GM12878 (cell line): ENCODE measurements around the gene TLCD3B.
A peak's percentile ranks its signal among the peaks of the same experiment; 100 is the strongest.

Experiments used
- BRCA1 ChIP-seq: IDR thresholded peaks from 2 replicates; pipeline ENCODE4 v1.6.1; 2011; ENCODE audit warnings: low read depth, low read length, improper control_type of control experiment
- CEBPB ChIP-seq, 2 experiments: fragments of 150-350 bp in 1 of 2; IDR thresholded peaks; 2 replicates each; pipeline ENCODE4 v1.6.1; 2012 to 2014; ENCODE audit warnings: low read depth in 2 of 2, low read length in 2 of 2, borderline replicate concordance in 1 of 2, inconsistent platforms in 1 of 2
- CTCF ChIP-seq, 3 experiments: IDR thresholded peaks in 2 of 3; conservative IDR thresholded peaks in 1 of 3; 2 replicates each; pipeline ENCODE4 v1.5.1; 2011; ENCODE audit warnings: low read depth in 3 of 3, low read length in 3 of 3, mild to moderate bottlenecking in 3 of 3, control low read depth in 2 of 3, moderate library complexity in 2 of 3, inconsistent platforms in 1 of 3, mixed read lengths in 1 of 3; ENCODE audit not compliant: control insufficient read depth in 2 of 3, insufficient read depth in 1 of 3; ENCODE audit errors: extremely low read depth in 1 of 3
- EZH2 ChIP-seq: IDR thresholded peaks from 2 replicates; pipeline ENCODE4 v1.6.1; 2012; ENCODE audit warnings: low read depth, mild to moderate bottlenecking, control low read depth, inconsistent platforms, low read length, borderline replicate concordance; ENCODE audit not compliant: control insufficient read depth
- GABPA ChIP-seq: IDR thresholded peaks from 2 replicates; pipeline ENCODE4 v1.6.1; 2014; ENCODE audit warnings: antibody characterized with exemption, low read depth, mild to moderate bottlenecking, inconsistent platforms
- KLF5 ChIP-seq: fragments of 450-650 bp; IDR thresholded peaks from 2 replicates; pipeline ENCODE4 v1.6.1; 2014; ENCODE audit warnings: mild to moderate bottlenecking; ENCODE audit not compliant: partially characterized antibody
- PML ChIP-seq: IDR thresholded peaks from 2 replicates; pipeline ENCODE4 v1.6.1; 2012; ENCODE audit warnings: low read length, inconsistent platforms
- POLR2A ChIP-seq: IDR thresholded peaks from 2 replicates; pipeline ENCODE4 v1.6.1; 2011; ENCODE audit warnings: low read depth, mild to moderate bottlenecking, low read length
- RB1 ChIP-seq: fragments of 450-650 bp; formaldehyde crosslinking; IDR thresholded peaks from 2 replicates; pipeline ENCODE4 v1.6.1; 2017; ENCODE audit warnings: mild to moderate bottlenecking, borderline replicate concordance
- SIN3A ChIP-seq: IDR thresholded peaks from 2 replicates; pipeline ENCODE4 v1.6.1; 2012; ENCODE audit warnings: low read depth, low read length, improper control_type of control experiment
- SMAD1 ChIP-seq: fragments of 450-650 bp; IDR thresholded peaks from 2 replicates; pipeline ENCODE4 v1.6.1; 2018; ENCODE audit warnings: mild to moderate bottlenecking, low read depth; ENCODE audit not compliant: partially characterized antibody
- ZNF24 ChIP-seq: fragments of 450-650 bp; IDR thresholded peaks from 2 replicates; pipeline ENCODE4 v1.6.1; 2017; ENCODE audit warnings: antibody characterized with exemption, mild to moderate bottlenecking
- TF ChIP-seq, protein P1 (sequence below): IDR thresholded peaks from 2 replicates; pipeline ENCODE4 v1.6.1; 2012; ENCODE audit warnings: mild to moderate bottlenecking, low read depth, low read length
- TF ChIP-seq, protein P2 (sequence below): fragments of 450-650 bp; IDR thresholded peaks from 2 replicates; pipeline ENCODE4 v1.6.1; 2017; ENCODE audit warnings: mild to moderate bottlenecking

DNA sequence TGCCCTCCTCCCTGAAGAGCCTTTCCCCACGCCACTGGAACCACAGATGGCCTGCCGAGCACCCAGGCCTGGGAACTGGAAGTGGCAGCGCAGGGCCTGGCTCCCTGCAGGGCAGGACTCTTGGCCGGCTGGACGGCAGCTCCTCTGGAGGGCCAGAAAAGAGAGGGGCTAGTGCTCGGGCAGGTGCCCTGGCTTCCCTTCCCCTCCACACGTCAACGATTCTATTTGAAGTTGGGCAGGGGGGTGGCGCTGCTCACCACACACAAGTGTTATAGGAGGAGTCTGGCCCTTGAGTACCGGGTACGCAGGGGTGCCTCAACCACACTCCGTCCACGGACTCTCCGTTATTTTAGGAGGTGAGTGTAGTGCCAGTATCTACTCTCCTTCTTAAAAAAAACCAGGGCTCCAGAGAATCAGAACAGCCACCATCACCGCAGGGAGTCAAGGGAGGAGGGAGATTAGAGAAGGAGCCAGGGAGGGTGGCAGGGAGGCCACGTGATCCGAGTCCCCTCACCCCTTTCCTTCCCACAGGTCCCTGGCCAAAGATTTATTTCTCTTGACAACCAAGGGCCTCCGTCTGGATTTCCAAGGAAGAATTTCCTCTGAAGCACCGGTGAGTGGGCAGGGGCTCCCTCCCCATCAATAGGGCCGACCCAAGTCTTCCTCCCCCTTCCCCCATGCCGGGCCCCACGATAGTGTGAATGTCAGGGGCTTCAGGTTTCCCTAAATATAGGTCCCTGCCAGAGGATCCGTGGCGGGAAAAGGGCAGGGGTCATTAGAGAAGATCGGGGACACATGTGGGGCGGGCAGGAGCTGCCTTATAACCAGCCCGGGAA, 33.0 kb upstream of the TLCD3B start:
- TF ChIP-seq SIN3A (no peak), POLR2A (peak; percentile 72), CTCF (IDR thresholded peaks at IDR 0.05 in 2 of 3, conservative IDR thresholded peaks at IDR 0.05 in 1 of 3; ENCODE audit: control insufficient read depth in 2 of 3, extremely low read depth in 1 of 3, insufficient read depth in 1 of 3, low read depth in 3 of 3, low read length in 3 of 3) (peak; percentile 35 to 68 (median 38); a peak in 5 of 6 replicates), SMAD1 (no peak), CEBPB (IDR thresholded peaks at IDR 0.05; ENCODE audit: borderline replicate concordance in 1 of 2, low read depth in 2 of 2, low read length in 2 of 2) (no peak), ZNF24 (no peak), EZH2 (no peak), PML (no peak; the same call in 1 of the 2 replicates), GABPA (no peak), RB1 (peak; percentile 26; the same call in 1 of the 2 replicates), BRCA1 (no peak), KLF5 (no peak)
- TF ChIP-seq, protein P1, sequence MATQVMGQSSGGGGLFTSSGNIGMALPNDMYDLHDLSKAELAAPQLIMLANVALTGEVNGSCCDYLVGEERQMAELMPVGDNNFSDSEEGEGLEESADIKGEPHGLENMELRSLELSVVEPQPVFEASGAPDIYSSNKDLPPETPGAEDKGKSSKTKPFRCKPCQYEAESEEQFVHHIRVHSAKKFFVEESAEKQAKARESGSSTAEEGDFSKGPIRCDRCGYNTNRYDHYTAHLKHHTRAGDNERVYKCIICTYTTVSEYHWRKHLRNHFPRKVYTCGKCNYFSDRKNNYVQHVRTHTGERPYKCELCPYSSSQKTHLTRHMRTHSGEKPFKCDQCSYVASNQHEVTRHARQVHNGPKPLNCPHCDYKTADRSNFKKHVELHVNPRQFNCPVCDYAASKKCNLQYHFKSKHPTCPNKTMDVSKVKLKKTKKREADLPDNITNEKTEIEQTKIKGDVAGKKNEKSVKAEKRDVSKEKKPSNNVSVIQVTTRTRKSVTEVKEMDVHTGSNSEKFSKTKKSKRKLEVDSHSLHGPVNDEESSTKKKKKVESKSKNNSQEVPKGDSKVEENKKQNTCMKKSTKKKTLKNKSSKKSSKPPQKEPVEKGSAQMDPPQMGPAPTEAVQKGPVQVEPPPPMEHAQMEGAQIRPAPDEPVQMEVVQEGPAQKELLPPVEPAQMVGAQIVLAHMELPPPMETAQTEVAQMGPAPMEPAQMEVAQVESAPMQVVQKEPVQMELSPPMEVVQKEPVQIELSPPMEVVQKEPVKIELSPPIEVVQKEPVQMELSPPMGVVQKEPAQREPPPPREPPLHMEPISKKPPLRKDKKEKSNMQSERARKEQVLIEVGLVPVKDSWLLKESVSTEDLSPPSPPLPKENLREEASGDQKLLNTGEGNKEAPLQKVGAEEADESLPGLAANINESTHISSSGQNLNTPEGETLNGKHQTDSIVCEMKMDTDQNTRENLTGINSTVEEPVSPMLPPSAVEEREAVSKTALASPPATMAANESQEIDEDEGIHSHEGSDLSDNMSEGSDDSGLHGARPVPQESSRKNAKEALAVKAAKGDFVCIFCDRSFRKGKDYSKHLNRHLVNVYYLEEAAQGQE, result no peak
- TF ChIP-seq, protein P2, sequence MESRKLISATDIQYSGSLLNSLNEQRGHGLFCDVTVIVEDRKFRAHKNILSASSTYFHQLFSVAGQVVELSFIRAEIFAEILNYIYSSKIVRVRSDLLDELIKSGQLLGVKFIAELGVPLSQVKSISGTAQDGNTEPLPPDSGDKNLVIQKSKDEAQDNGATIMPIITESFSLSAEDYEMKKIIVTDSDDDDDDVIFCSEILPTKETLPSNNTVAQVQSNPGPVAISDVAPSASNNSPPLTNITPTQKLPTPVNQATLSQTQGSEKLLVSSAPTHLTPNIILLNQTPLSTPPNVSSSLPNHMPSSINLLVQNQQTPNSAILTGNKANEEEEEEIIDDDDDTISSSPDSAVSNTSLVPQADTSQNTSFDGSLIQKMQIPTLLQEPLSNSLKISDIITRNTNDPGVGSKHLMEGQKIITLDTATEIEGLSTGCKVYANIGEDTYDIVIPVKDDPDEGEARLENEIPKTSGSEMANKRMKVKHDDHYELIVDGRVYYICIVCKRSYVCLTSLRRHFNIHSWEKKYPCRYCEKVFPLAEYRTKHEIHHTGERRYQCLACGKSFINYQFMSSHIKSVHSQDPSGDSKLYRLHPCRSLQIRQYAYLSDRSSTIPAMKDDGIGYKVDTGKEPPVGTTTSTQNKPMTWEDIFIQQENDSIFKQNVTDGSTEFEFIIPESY, result no peak
